ENCODE measurements around the gene SYPL2. TPM values are rescaled to one million over a fixed set of nuclear protein-coding genes. Genes with fewer than 3 reads are reported as not detected.

Gene SYPL2
- total and polyA plus RNA-seq, 2 of the 8 experiments (the other 6 are each of a cell fraction or from before 2014, with no cell fraction given): 1.5 TPM

- TF ChIP-seq CHD7 (IDR thresholded peaks at IDR 0.05; ENCODE audit: insufficient replicate concordance, low read length) (no peak), HDAC2 (IDR thresholded peaks at IDR 0.05; ENCODE audit: borderline replicate concordance in 1 of 2, low read depth in 2 of 2, low read length in 2 of 2) (0 out of 4 replicates have a peak, but pooled peaks have one; percentile 42 to 52), MAX (IDR thresholded peaks at IDR 0.05) (peak; percentile 74), CBX8 (IDR thresholded peaks at IDR 0.05; ENCODE audit: borderline replicate concordance, low read depth, low read length) (no peak), CTCF (IDR thresholded peaks at IDR 0.05; ENCODE audit: control extremely low read depth in 1 of 3, insufficient read depth in 1 of 3, low read depth in 1 of 3, low read length in 3 of 3) (peak; percentile 18 to 23 (median 21); a peak in 3 of 4 replicates), SP2 (IDR thresholded peaks at IDR 0.05; ENCODE audit: low read length) (no peak)
- TF ChIP-seq, protein P1, sequence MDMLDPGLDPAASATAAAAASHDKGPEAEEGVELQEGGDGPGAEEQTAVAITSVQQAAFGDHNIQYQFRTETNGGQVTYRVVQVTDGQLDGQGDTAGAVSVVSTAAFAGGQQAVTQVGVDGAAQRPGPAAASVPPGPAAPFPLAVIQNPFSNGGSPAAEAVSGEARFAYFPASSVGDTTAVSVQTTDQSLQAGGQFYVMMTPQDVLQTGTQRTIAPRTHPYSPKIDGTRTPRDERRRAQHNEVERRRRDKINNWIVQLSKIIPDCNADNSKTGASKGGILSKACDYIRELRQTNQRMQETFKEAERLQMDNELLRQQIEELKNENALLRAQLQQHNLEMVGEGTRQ (IDR thresholded peaks at IDR 0.05; ENCODE audit: low read length): no peak
These were observed 12.5 kb downstream of the SYPL2 start (continued) for GRCh38 chr1:109478806-109479205.
